ENCODE results near the gene CCDC90B.
A peak's percentile ranks its signal among the peaks of the same experiment; 100 is the strongest.

Gene CCDC90B, protein sequence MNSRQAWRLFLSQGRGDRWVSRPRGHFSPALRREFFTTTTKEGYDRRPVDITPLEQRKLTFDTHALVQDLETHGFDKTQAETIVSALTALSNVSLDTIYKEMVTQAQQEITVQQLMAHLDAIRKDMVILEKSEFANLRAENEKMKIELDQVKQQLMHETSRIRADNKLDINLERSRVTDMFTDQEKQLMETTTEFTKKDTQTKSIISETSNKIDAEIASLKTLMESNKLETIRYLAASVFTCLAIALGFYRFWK

DNA sequence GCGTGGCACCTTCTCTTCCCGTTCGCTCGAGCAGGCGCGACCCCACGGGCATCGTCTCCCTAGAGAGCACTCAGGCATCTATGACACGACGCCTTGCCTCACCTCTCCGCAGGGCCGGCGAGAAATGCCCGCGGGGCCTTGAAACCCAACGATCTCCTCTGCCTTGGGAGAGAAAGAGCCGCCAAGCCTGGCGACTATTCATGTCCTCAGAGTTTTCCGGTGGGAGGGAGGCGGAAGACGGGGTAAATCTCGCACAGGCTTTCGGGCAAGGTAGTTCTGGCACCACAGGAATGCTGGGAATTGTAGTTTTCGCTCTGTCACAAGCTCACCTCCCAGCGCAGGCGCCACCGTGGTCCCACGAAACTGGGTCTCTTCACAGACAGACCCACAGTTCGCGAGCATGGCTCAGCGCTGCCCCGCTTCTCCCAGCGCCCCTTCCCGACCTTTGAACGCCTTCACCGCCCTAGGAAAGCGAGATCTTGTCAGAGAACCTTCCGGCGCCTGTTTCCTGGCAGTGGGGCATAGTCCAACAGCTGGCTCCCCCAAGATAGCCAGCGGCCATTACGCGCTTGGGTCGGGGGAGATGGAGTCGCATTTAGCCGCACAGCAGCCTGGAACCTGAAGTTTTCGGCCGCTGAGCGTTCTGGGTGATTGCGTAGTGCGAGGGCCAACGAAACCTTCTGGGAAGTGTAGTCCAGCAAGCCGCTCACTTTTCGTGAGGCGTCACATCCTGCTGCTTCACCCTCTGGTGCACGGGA, at the start of gene CCDC90B:
CCDC90B (minus strand) TSS at position 597 of the 758 bp plus-strand sequence; CDS start at position 202, 395 bp downstream.
- TF ChIP-seq, protein P1, sequence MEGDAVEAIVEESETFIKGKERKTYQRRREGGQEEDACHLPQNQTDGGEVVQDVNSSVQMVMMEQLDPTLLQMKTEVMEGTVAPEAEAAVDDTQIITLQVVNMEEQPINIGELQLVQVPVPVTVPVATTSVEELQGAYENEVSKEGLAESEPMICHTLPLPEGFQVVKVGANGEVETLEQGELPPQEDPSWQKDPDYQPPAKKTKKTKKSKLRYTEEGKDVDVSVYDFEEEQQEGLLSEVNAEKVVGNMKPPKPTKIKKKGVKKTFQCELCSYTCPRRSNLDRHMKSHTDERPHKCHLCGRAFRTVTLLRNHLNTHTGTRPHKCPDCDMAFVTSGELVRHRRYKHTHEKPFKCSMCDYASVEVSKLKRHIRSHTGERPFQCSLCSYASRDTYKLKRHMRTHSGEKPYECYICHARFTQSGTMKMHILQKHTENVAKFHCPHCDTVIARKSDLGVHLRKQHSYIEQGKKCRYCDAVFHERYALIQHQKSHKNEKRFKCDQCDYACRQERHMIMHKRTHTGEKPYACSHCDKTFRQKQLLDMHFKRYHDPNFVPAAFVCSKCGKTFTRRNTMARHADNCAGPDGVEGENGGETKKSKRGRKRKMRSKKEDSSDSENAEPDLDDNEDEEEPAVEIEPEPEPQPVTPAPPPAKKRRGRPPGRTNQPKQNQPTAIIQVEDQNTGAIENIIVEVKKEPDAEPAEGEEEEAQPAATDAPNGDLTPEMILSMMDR (conservative IDR thresholded peaks at IDR 0.05; ENCODE audit: low read length) = peak; percentile 44
- peak; percentile 98 for DNase-seq (ENCODE audit: low read depth)
- peak within 1 kb of the TSS; percentile 97 for H3K4me3 ChIP-seq (ENCODE audit: low read length)

DNA sequence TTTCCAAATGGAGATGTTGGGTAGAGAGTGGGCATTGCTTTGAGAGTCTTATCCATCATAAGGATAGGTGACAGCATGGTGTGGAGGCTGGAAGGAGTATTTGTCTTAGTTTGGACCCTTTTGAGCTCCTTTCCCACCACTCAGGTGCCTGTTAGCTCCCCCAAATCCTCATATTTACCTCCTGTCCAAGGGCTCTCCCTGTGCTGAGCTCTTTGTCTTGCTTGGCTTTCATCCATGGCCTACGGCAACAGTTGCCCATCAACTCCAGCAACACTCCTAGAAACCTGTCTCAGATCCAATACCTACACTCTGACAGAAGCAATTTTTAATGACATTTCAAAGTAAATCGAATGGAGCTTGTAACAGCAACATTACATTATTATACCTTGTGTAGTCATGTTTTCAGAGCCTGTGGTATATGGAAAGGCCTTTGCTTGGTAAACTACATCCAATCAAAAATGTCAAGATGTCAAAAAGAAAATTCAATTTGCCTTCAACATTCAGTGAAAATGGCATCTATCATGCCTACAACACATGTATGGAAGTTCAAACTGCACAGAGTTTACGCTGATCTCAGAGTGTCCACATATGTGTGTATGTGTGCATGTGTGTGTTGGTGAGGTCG, 49.4 kb upstream of the CCDC90B start:
- H3K4me3 ChIP-seq (ENCODE audit: low read length) = no peak overlapping the region
- DNase-seq (ENCODE audit: low read depth) = no peak
- TF ChIP-seq, protein P1 (conservative IDR thresholded peaks at IDR 0.05; ENCODE audit: low read length) = no peak

DNA sequence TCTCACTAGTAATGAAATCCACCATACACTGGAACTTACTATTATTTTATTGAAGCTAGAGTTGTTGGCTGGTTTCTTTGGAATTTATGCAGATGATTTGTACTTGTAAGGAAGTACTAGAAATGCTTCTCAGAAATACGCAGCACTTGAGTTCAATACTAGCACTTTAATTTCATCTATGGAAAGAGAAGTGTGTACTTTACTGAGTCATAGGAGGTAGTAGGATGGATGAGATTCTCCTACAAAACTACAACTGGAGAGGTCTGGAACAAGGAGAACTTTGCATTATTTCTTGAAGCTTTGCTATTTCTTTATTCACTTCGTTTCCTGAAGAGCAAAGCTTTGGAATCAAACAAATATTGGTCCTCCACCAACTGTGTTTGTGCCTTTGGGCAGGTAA, 44.1 kb upstream of the CCDC90B start:
- TF ChIP-seq, protein P1 (conservative IDR thresholded peaks at IDR 0.05; ENCODE audit: low read length) = no peak
- DNase-seq (ENCODE audit: low read depth) = no peak
- H3K4me3 ChIP-seq (ENCODE audit: low read length) = no peak overlapping the region

DNA sequence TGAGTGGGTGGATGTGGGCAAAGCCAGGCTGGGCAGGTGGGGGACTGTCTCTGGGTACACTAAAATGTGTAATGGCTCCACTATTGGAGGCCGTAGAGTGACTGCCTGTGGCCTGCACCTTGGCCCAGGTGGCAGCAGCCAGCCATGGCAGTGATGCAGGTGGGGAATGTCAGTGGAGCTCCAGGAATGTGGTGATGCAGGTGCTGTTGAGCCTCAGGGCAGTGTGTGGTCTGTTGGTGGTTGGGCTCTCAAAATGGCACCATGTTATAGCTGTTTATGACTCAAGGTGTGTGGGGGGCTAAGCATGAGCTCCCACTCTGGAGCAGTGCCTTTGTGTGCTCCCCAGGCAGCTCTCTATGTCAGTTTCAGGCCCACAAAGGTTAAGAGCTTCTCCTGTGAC, 40.2 kb upstream of the CCDC90B start:
- no peak for DNase-seq (ENCODE audit: low read depth)
- TF ChIP-seq, protein P1 (conservative IDR thresholded peaks at IDR 0.05; ENCODE audit: low read length) = no peak
- no peak overlapping the region for H3K4me3 ChIP-seq (ENCODE audit: low read length)

DNA sequence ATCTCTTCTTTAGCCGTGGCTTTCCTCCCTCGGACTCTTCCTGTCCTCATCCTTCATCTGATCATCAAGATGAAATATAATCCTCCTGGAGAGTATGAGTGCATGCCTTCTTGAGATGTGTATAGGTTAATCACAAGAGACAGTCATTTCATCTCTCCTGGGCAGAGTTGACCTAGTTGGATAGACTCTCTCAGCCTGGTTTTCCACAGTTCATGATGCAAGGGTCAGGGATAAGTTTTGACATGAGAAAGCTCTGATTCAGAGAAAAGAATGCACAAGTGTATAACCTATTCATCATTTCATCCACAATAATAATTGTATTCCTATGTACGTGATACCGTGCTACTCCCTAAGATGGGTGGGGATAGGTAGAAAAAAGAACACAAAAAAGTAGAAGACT, 33.2 kb upstream of the CCDC90B start:
- no peak for DNase-seq (ENCODE audit: low read depth)
- TF ChIP-seq, protein P1 (conservative IDR thresholded peaks at IDR 0.05; ENCODE audit: low read length) = no peak

DNA sequence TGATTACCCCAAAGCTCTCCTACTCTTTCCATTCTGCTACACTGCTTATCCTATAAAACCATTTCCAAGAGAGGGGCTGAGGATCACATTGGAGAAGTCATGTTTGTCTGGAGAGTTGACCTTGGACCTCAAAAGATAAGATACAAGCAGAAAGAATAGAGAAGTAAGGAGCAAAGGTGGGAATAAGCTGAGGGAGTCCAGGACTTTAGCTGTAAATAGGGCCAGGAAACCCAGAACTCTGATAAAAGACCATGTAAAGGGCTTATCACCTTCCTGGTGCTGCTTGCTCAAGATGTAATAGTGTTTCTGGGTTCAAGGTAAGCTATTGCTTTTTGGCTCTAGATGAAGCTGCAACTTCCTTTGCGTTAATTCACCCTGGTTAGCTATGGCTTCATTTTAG, 32.8 kb upstream of the CCDC90B start:
- TF ChIP-seq, protein P1 (conservative IDR thresholded peaks at IDR 0.05; ENCODE audit: low read length) = no peak
- DNase-seq (ENCODE audit: low read depth) = no peak

More for the DNA sequence above, 33.2 kb upstream of the CCDC90B start:
- no peak overlapping the region for H3K4me3 ChIP-seq (ENCODE audit: low read length)

More for the DNA sequence above, 32.8 kb upstream of the CCDC90B start:
- no peak overlapping the region for H3K4me3 ChIP-seq (ENCODE audit: low read length)

Measured in AG10803 (cell line).